Lower lobe of right lung (tissue), 2 donors: Measurements from ENCODE around the gene LDB3. TPM values are rescaled to one million over a fixed set of nuclear protein-coding genes. Genes with fewer than 3 reads are reported as not detected.

Experiments used
- ATAC-seq, 2 donors: fragments of 200-7000 bp; cut with Tn5 transposase; one replicate each; pipeline ENCODE4 v1.9.1; 2020 to 2022; ENCODE audit warnings: mild to moderate bottlenecking in 2 of 2, moderate library complexity in 2 of 2
- DNase-seq: peaks from one replicate; pipeline ENCODE4 v3.0.0-alpha.2; 2020
- H3K27ac ChIP-seq: fragments of 200-600 bp; one replicate; pipeline ENCODE4 v1.8.0; 2022
- H3K27me3 ChIP-seq: fragments of 200-600 bp; one replicate; pipeline ENCODE4 v1.8.0; 2022; ENCODE audit warnings: low read depth
- H3K36me3 ChIP-seq: fragments of 200-600 bp; one replicate; pipeline ENCODE4 v1.8.0; 2022; ENCODE audit warnings: mild to moderate bottlenecking
- H3K4me1 ChIP-seq: fragments of 200-600 bp; one replicate; pipeline ENCODE4 v1.8.0; 2022
- H3K4me3 ChIP-seq: fragments of 200-600 bp; one replicate; pipeline ENCODE4 v1.8.0; 2022; ENCODE audit warnings: mild to moderate bottlenecking
- H3K9me3 ChIP-seq: fragments of 200-600 bp; one replicate; pipeline ENCODE4 v1.8.0; 2022
- intact Hi-C: fragments of 100-400 bp; cut with DNase I; formaldehyde crosslinking; loops from one replicate; pipeline ENCODE4 v1.11.0; 2022
- total RNA-seq: library from RNA; stranded (reverse); fragmentation: NEBNext Ultra II Directional; extraction: Animal tissue kit (Norgen Biotek cat#: 25700); gene quantifications from one replicate; pipeline ENCODE4 v1.2.1, GENCODE V29; 2021
- TF ChIP-seq, protein P1 (sequence below): fragments of 200-600 bp; IDR thresholded peaks from one replicate; pipeline ENCODE4 v1.8.0; 2022; ENCODE audit warnings: antibody characterized with exemption, mild to moderate bottlenecking
- donor health status: DM: no; HTN: yes; CAD: no; lungs with severe emphysema.

Gene LDB3
- total RNA-seq, 1 donor from 2014 or later: 2.2 TPM

DNA sequence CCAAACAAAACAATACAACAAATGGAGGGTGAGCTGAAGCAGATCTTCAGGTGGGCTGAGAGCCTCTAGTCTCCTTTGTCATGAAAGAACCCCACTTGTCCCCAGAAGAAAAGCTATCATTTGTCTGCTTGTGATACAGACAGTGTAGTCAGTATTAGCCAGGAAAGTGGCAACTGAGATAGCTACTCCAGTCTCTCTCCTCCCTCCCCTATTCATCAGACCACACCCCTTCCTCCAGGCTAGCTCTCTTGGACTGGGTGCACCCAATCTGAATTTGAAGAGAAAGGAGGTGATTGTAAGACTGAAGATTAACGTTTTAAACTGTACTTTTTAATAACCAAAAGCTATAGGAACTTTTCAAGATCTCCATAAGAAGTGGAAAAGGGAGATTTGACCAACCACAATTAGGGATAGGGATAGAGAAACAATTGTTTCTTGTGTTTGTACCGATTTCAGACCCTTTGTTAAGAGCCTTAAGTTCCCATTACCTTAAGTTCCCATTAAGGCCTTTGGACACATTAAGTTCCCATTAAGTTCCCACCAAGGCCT lies 102.2 kb downstream of the LDB3 start:
- Histone ChIP-seq H3K36me3 (no peaks in the 10 kb centered on the region), H3K4me1 (peaks cover 27% of the 10 kb centered on the region), H3K27me3 (no peaks in the 10 kb centered on the region), H3K27ac (no peak overlapping the region), H3K4me3 (no peak overlapping the region), H3K9me3 (no peaks in the 10 kb centered on the region)
- DNase-seq (no peak), ATAC-seq (peak in 1 of 2 donors; percentile 56)
- intact Hi-C loops: no loop called here
- TF ChIP-seq, protein P1, sequence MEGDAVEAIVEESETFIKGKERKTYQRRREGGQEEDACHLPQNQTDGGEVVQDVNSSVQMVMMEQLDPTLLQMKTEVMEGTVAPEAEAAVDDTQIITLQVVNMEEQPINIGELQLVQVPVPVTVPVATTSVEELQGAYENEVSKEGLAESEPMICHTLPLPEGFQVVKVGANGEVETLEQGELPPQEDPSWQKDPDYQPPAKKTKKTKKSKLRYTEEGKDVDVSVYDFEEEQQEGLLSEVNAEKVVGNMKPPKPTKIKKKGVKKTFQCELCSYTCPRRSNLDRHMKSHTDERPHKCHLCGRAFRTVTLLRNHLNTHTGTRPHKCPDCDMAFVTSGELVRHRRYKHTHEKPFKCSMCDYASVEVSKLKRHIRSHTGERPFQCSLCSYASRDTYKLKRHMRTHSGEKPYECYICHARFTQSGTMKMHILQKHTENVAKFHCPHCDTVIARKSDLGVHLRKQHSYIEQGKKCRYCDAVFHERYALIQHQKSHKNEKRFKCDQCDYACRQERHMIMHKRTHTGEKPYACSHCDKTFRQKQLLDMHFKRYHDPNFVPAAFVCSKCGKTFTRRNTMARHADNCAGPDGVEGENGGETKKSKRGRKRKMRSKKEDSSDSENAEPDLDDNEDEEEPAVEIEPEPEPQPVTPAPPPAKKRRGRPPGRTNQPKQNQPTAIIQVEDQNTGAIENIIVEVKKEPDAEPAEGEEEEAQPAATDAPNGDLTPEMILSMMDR: no peak

DNA sequence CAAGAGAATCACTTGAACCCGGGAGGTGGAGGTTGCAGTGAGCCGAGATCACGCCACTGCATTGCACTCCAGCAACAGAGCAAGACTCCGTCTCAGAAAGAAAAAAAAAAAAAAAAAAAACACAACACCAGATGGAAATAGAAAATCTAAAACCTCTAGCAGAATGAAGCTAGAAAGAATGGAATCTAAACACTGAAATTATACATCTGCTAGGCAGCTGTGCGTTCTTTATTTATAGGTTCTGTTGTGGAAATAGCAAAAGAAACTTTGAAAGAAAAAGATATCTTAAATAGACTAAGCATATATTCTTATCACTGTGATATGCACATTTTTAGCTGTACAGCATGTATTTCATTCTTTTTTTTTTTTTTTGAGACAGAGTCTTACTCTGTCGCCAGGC lies 105.2 kb downstream of the LDB3 start:
- H3K4me1 ChIP-seq: peaks cover 31% of the 10 kb centered on the region
- no peaks in the 10 kb centered on the region for H3K36me3 ChIP-seq
- H3K4me3 ChIP-seq: no peak overlapping the region
- intact Hi-C loops: no loop called here
- DNase-seq: no peak
- ATAC-seq: no peak
- no peaks in the 10 kb centered on the region for H3K9me3 ChIP-seq
- H3K27me3 ChIP-seq: no peaks in the 10 kb centered on the region
- no peak overlapping the region for H3K27ac ChIP-seq
- TF ChIP-seq, protein P1: no peak

DNA sequence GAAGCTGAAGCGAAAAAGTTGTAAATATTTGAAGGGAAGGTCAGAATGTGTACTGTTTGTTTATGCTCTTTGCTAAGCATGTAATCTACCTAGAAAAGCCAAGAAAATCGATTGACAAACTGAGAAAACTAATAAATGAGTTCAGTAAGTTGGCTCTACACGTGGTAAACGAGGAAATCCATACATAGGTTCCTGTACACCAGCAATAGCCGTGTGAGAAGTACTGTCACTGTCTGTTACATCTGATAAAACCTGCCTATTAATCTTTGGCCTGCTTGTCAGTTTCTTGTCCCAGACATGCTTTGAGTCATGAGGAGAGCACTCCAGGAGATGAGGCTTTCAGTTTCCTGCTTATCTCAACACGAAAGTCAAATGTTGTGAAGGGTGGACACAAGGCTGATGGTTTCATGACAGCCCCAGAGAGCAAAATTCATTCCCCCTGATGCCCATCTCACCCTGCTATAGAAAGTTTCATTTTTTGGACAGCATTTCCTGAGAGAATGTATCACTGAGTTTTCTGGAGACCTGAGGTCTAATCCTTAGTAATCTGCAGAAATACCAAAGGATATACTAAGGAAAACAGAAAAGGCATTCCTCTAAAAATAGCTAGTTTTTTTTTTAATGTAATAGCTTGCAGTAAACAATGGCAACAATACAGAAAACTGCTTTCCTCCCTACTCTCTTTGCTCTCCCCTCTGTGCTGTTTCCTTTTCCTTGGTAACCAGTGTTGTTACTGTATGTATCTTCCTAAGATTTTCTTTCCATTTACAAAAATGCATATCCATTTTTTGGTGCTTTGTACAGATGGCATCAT lies 107.0 kb downstream of the LDB3 start:
- DNase-seq (no peak), ATAC-seq (peak in 1 of 2 donors; percentile 45)
- TF ChIP-seq, protein P1: no peak
- intact Hi-C loops: no loop called here
- H3K4me3 ChIP-seq: no peak overlapping the region
- H3K27me3 ChIP-seq: no peaks in the 10 kb centered on the region
- H3K27ac ChIP-seq: peak overlapping the region; percentile 6
- no peaks in the 10 kb centered on the region for H3K36me3 ChIP-seq
- H3K9me3 ChIP-seq: no peaks in the 10 kb centered on the region
- peaks cover 28% of the 10 kb centered on the region for H3K4me1 ChIP-seq

DNA sequence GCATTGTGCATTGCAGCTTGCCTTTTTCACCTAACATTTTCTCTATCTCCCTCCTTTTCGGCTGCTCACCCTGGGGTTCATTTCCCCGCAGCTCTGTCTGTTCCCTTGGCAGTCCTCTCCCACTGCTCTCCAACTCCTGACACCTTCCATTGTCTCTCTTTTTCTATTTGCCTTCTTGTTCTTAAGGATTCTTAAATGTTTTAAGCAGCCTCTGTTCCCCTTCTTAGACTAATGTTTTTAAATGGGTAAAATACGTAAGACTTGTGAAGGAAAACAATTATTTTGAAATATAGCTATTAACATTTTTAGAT lies 107.5 kb downstream of the LDB3 start:
- Histone ChIP-seq H3K27me3 (no peaks in the 10 kb centered on the region), H3K27ac (peak overlapping the region; percentile 6), H3K4me3 (no peak overlapping the region), H3K36me3 (no peaks in the 10 kb centered on the region), H3K4me1 (peaks cover 23% of the 10 kb centered on the region), H3K9me3 (no peaks in the 10 kb centered on the region)
- TF ChIP-seq, protein P1: no peak
- no peak for DNase-seq
- ATAC-seq: no peak
- intact Hi-C loops: no loop called here

DNA sequence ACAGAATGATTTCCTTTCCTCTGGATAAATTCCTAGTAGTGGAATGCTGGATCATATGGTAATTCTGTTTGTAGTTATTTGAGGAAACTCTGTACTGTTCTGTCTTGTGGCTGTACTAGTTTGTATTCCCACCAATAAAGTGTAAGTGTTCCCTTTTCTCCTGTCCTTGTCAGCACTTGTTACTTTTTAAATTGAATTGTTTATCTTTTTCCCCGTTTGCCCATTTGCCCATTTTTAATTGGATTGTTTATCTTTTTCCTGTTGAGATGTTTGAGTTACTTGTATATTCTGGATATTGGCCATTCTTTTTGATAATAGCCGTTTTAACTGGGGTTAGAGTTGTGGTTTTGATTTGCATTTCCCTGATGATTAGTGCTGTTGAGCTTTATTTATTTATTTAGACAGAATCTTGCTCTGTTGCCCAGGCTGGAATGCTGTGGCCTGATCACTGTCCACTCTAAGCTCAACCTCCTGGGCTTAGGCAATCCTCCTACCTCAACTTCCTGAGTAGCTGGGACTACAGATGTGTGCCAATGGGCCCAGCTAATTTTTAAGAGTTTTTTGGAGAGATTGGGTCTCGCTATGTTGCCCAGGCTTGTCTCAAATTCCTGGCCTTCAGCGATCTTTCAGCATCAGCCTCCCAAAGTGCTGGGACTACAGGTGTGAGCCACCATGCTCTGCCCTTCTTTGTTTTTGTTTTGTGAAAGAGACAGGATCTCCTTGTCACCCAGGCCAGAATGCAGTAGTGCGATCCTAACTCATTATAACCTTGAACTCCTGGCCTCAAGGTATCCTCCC lies 111.1 kb downstream of the LDB3 start:
- no peak overlapping the region for H3K4me3 ChIP-seq
- H3K9me3 ChIP-seq: no peaks in the 10 kb centered on the region
- H3K27ac ChIP-seq: no peak overlapping the region
- H3K36me3 ChIP-seq: no peaks in the 10 kb centered on the region
- no peaks in the 10 kb centered on the region for H3K27me3 ChIP-seq
- TF ChIP-seq, protein P1: no peak
- peaks cover 17% of the 10 kb centered on the region for H3K4me1 ChIP-seq
- intact Hi-C loops: no loop called here
- DNase-seq: no peak
- ATAC-seq: no peak
